Right atrium auricular region (tissue), 2 donors: Measurements from ENCODE around the gene DCUN1D2. TPM values are rescaled to one million over a fixed set of nuclear protein-coding genes. Genes with fewer than 3 reads are reported as not detected.

ENCODE experiments used
- DNase-seq: peaks from one replicate; pipeline ENCODE4 v3.0.0-alpha.2; 2019; ENCODE audit warnings: low spot score
- H3K27ac ChIP-seq, 2 donors: fragments of 200-600 bp; sonication (generic); 1 replicate in 1 of 2; 2 replicates in 1 of 2; pipeline ENCODE4 v1.5.1; 2016 to 2019
- H3K27me3 ChIP-seq, 2 donors: fragments of 200-600 bp; sonication (generic); one replicate each; pipeline versions ENCODE4 v1.5.1 to v1.6.0; 2017 to 2019
- H3K36me3 ChIP-seq: fragments of 200-600 bp; sonication (generic); one replicate; pipeline ENCODE4 v1.5.1; 2016
- H3K4me1 ChIP-seq, 2 donors: fragments of 200-600 bp; sonication (generic); one replicate each; pipeline versions ENCODE4 v1.5.1 to v1.6.0; 2017 to 2019
- H3K4me3 ChIP-seq, 2 donors: fragments of 200-600 bp; sonication (generic); 1 replicate in 1 of 2; 2 replicates in 1 of 2; pipeline ENCODE4 v1.5.1; 2017 to 2019; ENCODE audit warnings: mild to moderate bottlenecking in 1 of 2, moderate library complexity in 1 of 2
- H3K9me3 ChIP-seq, 2 donors: fragments of 200-600 bp; sonication (generic); one replicate each; pipeline ENCODE4 v1.5.1; 2019
- CTCF ChIP-seq, 2 donors: fragments of 200-600 bp; sonication (generic); IDR thresholded peaks; one replicate each; pipeline ENCODE4 v1.5.1; 2019; ENCODE audit warnings: antibody characterized with exemption in 2 of 2
- total RNA-seq, 2 donors: library from RNA; depleted of rRNA; stranded (reverse); fragments of >200 nt; gene quantifications; one replicate each; pipeline ENCODE4 v1.1.0, GENCODE V29; 2016

Gene DCUN1D2
- total RNA-seq, 2 donors from 2014 or later, result 45.3 to 65.5 TPM

- no peak for TF ChIP-seq CTCF (IDR thresholded peaks at IDR 0.05)
- H3K27ac ChIP-seq, result no peak overlapping the region
- H3K4me3 ChIP-seq, result no peak overlapping the region
- peaks cover 0 to 20% of the 10 kb centered on the region in 2 donors for H3K4me1 ChIP-seq
- H3K27me3 ChIP-seq, result no peaks in the 10 kb centered on the region
- DNase-seq, result no peak
- H3K36me3 ChIP-seq, result peaks cover 32% of the 10 kb centered on the region
- H3K9me3 ChIP-seq, result no peaks in the 10 kb centered on the region
Measured at GRCh38 chr13:113460064-113460555, 30.4 kb downstream of the DCUN1D2 start.

- peak overlapping the region; percentile 20 to 50 for H3K27ac ChIP-seq
- no peaks in the 10 kb centered on the region for H3K27me3 ChIP-seq
- H3K4me1 ChIP-seq, result peaks cover 0 to 31% of the 10 kb centered on the region in 2 donors
- no peak for DNase-seq
- H3K4me3 ChIP-seq, result no peak overlapping the region
- H3K9me3 ChIP-seq, result no peaks in the 10 kb centered on the region
- H3K36me3 ChIP-seq, result peaks cover 32% of the 10 kb centered on the region
- peak in 1 of 2 donors; percentile 59 for TF ChIP-seq CTCF (IDR thresholded peaks at IDR 0.05)
Measured at GRCh38 chr13:113458253-113459065, 32.1 kb downstream of the DCUN1D2 start.

- Histone ChIP-seq H3K4me3 (no peak overlapping the region), H3K4me1 (peaks cover 0 to 31% of the 10 kb centered on the region in 2 donors), H3K9me3 (no peaks in the 10 kb centered on the region), H3K36me3 (peaks cover 32% of the 10 kb centered on the region), H3K27ac (no peak overlapping the region), H3K27me3 (no peaks in the 10 kb centered on the region)
- no peak for TF ChIP-seq CTCF (IDR thresholded peaks at IDR 0.05)
- DNase-seq, result no peak
Measured at GRCh38 chr13:113457510-113457909, 33.0 kb downstream of the DCUN1D2 start.

GRCh38 chr13:113456116-113456702 is 34.3 kb downstream of the DCUN1D2 start:
- TF ChIP-seq CTCF (IDR thresholded peaks at IDR 0.05), result no peak
- H3K36me3 ChIP-seq, result peaks cover 32% of the 10 kb centered on the region
- no peaks in the 10 kb centered on the region for H3K9me3 ChIP-seq
- peaks cover 0 to 31% of the 10 kb centered on the region in 2 donors for H3K4me1 ChIP-seq
- DNase-seq, result no peak
- no peak overlapping the region for H3K27ac ChIP-seq
- H3K27me3 ChIP-seq, result no peaks in the 10 kb centered on the region
- H3K4me3 ChIP-seq, result no peak overlapping the region

- DNase-seq, result peak; percentile 56
- Histone ChIP-seq H3K4me3 (no peak overlapping the region), H3K27me3 (no peaks in the 10 kb centered on the region), H3K27ac (peak overlapping the region in 1 of 2 donors; percentile 85), H3K9me3 (no peaks in the 10 kb centered on the region), H3K36me3 (peaks cover 27% of the 10 kb centered on the region), H3K4me1 (peaks cover 0 to 31% of the 10 kb centered on the region in 2 donors)
- no peak for TF ChIP-seq CTCF (IDR thresholded peaks at IDR 0.05)
Measured at GRCh38 chr13:113455384-113455783, 35.1 kb downstream of the DCUN1D2 start.
